Thoracic aorta (tissue), 2 donors: Measurements from ENCODE around the gene AMZ1. TPM values are rescaled to one million over a fixed set of nuclear protein-coding genes. Genes with fewer than 3 reads are reported as not detected.
A peak's percentile ranks its signal among the peaks of the same experiment; 100 is the strongest.

Experiments used
- ATAC-seq: fragments of 150-250 bp; one replicate; pipeline ENCODE4 v1.8.0; 2017; ENCODE audit warnings: low read depth; ENCODE audit not compliant: insufficient number of reproducible peaks, low FRiP score
- DNase-seq: peaks from one replicate; pipeline ENCODE4 v3.0.0-alpha.2; 2020; ENCODE audit warnings: low spot score
- H3K27ac ChIP-seq, 2 donors: fragments of 200-600 bp; sonication (generic); 1 replicate in 1 of 2; 2 replicates in 1 of 2; pipeline ENCODE4 v1.5.1; 2016; ENCODE audit warnings: mild to moderate bottlenecking in 2 of 2, moderate library complexity in 2 of 2
- H3K27me3 ChIP-seq: fragments of 200-600 bp; sonication (generic); replicated peaks from 2 replicates; pipeline ENCODE4 v1.6.0; 2016; ENCODE audit warnings: mild to moderate bottlenecking; ENCODE audit not compliant: insufficient read depth
- H3K36me3 ChIP-seq: fragments of 200-600 bp; sonication (generic); one replicate; pipeline ENCODE4 v1.5.1; 2016
- H3K4me1 ChIP-seq, 2 donors: fragments of 200-600 bp; sonication (generic); 1 replicate in 1 of 2; 2 replicates in 1 of 2; pipeline versions ENCODE4 v1.5.1 to v1.6.0; 2016; ENCODE audit warnings: low read depth in 2 of 2, mild to moderate bottlenecking in 1 of 2; ENCODE audit not compliant: control insufficient read depth in 1 of 2
- H3K4me3 ChIP-seq: fragments of 200-600 bp; sonication (generic); 2 replicates; pipeline ENCODE4 v1.5.1; 2016; ENCODE audit warnings: mild to moderate bottlenecking
- H3K9me3 ChIP-seq: fragments of 200-600 bp; sonication (generic); 2 replicates; pipeline ENCODE4 v1.5.1; 2016
- CTCF ChIP-seq: fragments of 200-600 bp; sonication (generic); IDR thresholded peaks from one replicate; pipeline ENCODE4 v1.5.1; 2019; ENCODE audit warnings: antibody characterized with exemption
- total RNA-seq, 2 donors: library from RNA; depleted of rRNA; stranded (reverse); fragments of >200 nt; gene quantifications; one replicate each; pipeline versions ENCODE4 v1.1.0 to v1.2.3, GENCODE V29; 2016

The AMZ1 gene
- total RNA-seq, 2 donors from 2014 or later, result 1.4 to 3.7 TPM

- no peak overlapping the region for H3K4me3 ChIP-seq
- H3K27ac ChIP-seq, result peak overlapping the region; percentile 60 to 79
- DNase-seq, result no peak
- no peaks in the 10 kb centered on the region for H3K9me3 ChIP-seq
- no peaks in the 10 kb centered on the region for H3K36me3 ChIP-seq
- peaks cover 29 to 61% of the 10 kb centered on the region in 2 donors for H3K4me1 ChIP-seq
- H3K27me3 ChIP-seq, result no peaks in the 10 kb centered on the region
- no peak for ATAC-seq
- no peak for TF ChIP-seq CTCF
These were observed 70.9 kb downstream of the AMZ1 start for GRCh38 chr7:2758673-2759616.

- no peak for TF ChIP-seq CTCF
- H3K4me1 ChIP-seq, result peaks cover 29 to 61% of the 10 kb centered on the region in 2 donors
These were observed 71.7 kb downstream of the AMZ1 start for GRCh38 chr7:2759736-2760097.

GRCh38 chr7:2760098-2760889 lies 72.3 kb downstream of the AMZ1 start:
- Histone ChIP-seq H3K27me3 (no peaks in the 10 kb centered on the region), H3K36me3 (no peaks in the 10 kb centered on the region), H3K4me3 (peak overlapping the region; percentile 58), H3K9me3 (no peaks in the 10 kb centered on the region), H3K27ac (peak overlapping the region; percentile 60 to 72), H3K4me1 (peaks cover 29 to 61% of the 10 kb centered on the region in 2 donors)
- TF ChIP-seq CTCF, result peak; percentile 55
- ATAC-seq (peak; percentile 27), DNase-seq (no peak)

More at GRCh38 chr7:2759736-2760097, 71.7 kb downstream of the AMZ1 start:
- Histone ChIP-seq H3K27me3 (no peaks in the 10 kb centered on the region), H3K4me3 (peak overlapping the region; percentile 58), H3K36me3 (no peaks in the 10 kb centered on the region), H3K9me3 (no peaks in the 10 kb centered on the region), H3K27ac (peak overlapping the region; percentile 60 to 72)
- DNase-seq (no peak), ATAC-seq (no peak)

GRCh38 chr7:2761131-2761624 lies 73.2 kb downstream of the AMZ1 start:
- TF ChIP-seq CTCF, result no peak
- DNase-seq (no peak), ATAC-seq (no peak)
- H3K9me3 ChIP-seq, result no peaks in the 10 kb centered on the region
- no peaks in the 10 kb centered on the region for H3K36me3 ChIP-seq
- peak overlapping the region in 1 of 2 donors; percentile 72 for H3K27ac ChIP-seq
- H3K27me3 ChIP-seq, result no peaks in the 10 kb centered on the region
- peaks cover 29 to 61% of the 10 kb centered on the region in 2 donors for H3K4me1 ChIP-seq
- peak overlapping the region; percentile 58 for H3K4me3 ChIP-seq
